Activated CD8-positive, alpha-beta memory T cell treated with anti-CD3 and anti-CD28 coated beads for 4 hours (primary cell): Measurements from ENCODE around the gene OR5H1.
"Not testable (repeated sequence)": the region's sequence is repeated elsewhere in the genome, so short reads cannot be mapped to it uniquely, and the experiment has no call there.

Source experiments
- DNase-seq, 2 donors: peaks; one replicate each; pipeline ENCODE4 v3.0.0-alpha.2; 2020; ENCODE audit warnings: low read depth in 2 of 2

Gene OR5H1

GRCh38 chr3:98130421-98130820 is at the start of gene OR5H1:
Gene OR5H1 (plus strand): TSS chr3:98130721. CDS start chr3:98132698, 1,977 bp downstream.
- DNase-seq: no peak

GRCh38 chr3:98086873-98087272 is 43.6 kb upstream of the OR5H1 start, which contains the start of gene OR5AC2:
Gene OR5AC2 (plus strand): TSS chr3:98087173. CDS start chr3:98087173, 0 bp downstream.
- no peak for DNase-seq

- no peak for DNase-seq
Observed at GRCh38 chr3:98095882-98096281, 34.6 kb upstream of the OR5H1 start.

GRCh38 chr3:98099848-98100247 is 30.7 kb upstream of the OR5H1 start:
- no peak for DNase-seq

- DNase-seq: no peak
Observed at GRCh38 chr3:98108162-98108561, 22.4 kb upstream of the OR5H1 start.

GRCh38 chr3:98109807-98110549 is 20.5 kb upstream of the OR5H1 start:
- no peak for DNase-seq

GRCh38 chr3:98110550-98110908 is 20.0 kb upstream of the OR5H1 start:
- DNase-seq: no peak

- DNase-seq: no peak
Observed at GRCh38 chr3:98114264-98114663, 16.3 kb upstream of the OR5H1 start.

- DNase-seq: no peak
Observed at GRCh38 chr3:98115717-98116116, 14.8 kb upstream of the OR5H1 start.

- no peak for DNase-seq
Observed at GRCh38 chr3:98136631-98137030, 6.1 kb downstream of the OR5H1 start.

GRCh38 chr3:98137826-98138557 is 7.5 kb downstream of the OR5H1 start:
- DNase-seq: not testable (repeated sequence)

GRCh38 chr3:98140531-98140930 is 10.0 kb downstream of the OR5H1 start:
- no peak for DNase-seq

- no peak for DNase-seq
Observed at GRCh38 chr3:98147179-98147578, 16.7 kb downstream of the OR5H1 start, which contains the start of gene OR5H14. Gene OR5H14 (plus strand): TSS chr3:98147479. CDS start chr3:98149386, 1,907 bp downstream.

- no peak for DNase-seq
Observed at GRCh38 chr3:98148751-98149150, 18.2 kb downstream of the OR5H1 start.

- DNase-seq: not testable (repeated sequence)
Observed at GRCh38 chr3:98149456-98149855, 18.9 kb downstream of the OR5H1 start.

- no peak for DNase-seq
Observed at GRCh38 chr3:98151241-98151640, 20.7 kb downstream of the OR5H1 start.

GRCh38 chr3:98166396-98166795 is 35.9 kb downstream of the OR5H1 start, which contains the start of gene OR5H15:
Gene OR5H15 (plus strand): TSS chr3:98166696. CDS start chr3:98168700, 2,004 bp downstream.
- DNase-seq: no peak

GRCh38 chr3:98171071-98171470 is 40.5 kb downstream of the OR5H1 start:
- no peak for DNase-seq

GRCh38 chr3:98172621-98173020 is 42.1 kb downstream of the OR5H1 start:
- DNase-seq: no peak

GRCh38 chr3:98180319-98180890 is 49.9 kb downstream of the OR5H1 start:
- DNase-seq: no peak

- no peak for DNase-seq
Observed at GRCh38 chr3:98182196-98182595, 51.7 kb downstream of the OR5H1 start.

GRCh38 chr3:98185180-98185579 is 54.7 kb downstream of the OR5H1 start:
- no peak for DNase-seq
